Stimulated activated memory B cell treated with anti-CD40 and anti-IgM and Interleukin-4, amounts not matched to agents 10 μg/mL and 1 μg/mL and 100 μg/mL, for 72 hours (primary cell): Measurements from ENCODE around the gene NCKAP5.
A peak's percentile ranks its signal among the peaks of the same experiment; 100 is the strongest.

Experiments used
- ATAC-seq: fragments of 150-1000 bp; cut with Tn5 transposase; 2 replicates; pipeline ENCODE4 v1.10.0; 2021
- H3K27ac Mint-ChIP-seq: one replicate; pipeline ENCODE4 v1.8.0; 2022; ENCODE audit warnings: mild to moderate bottlenecking, mixed read lengths
- H3K27me3 Mint-ChIP-seq: one replicate; pipeline ENCODE4 v1.8.0; 2022; ENCODE audit warnings: mixed read lengths
- H3K36me3 Mint-ChIP-seq: one replicate; pipeline ENCODE4 v1.8.0; 2022; ENCODE audit warnings: mixed read lengths
- H3K4me1 Mint-ChIP-seq: one replicate; pipeline ENCODE4 v1.8.0; 2022; ENCODE audit warnings: mixed read lengths
- H3K4me3 Mint-ChIP-seq: one replicate; pipeline ENCODE4 v1.8.0; 2022; ENCODE audit warnings: mild to moderate bottlenecking, moderate library complexity, mixed read lengths
- H3K9me3 Mint-ChIP-seq: one replicate; pipeline ENCODE4 v1.8.0; 2022; ENCODE audit warnings: mixed read lengths

The NCKAP5 gene

DNA sequence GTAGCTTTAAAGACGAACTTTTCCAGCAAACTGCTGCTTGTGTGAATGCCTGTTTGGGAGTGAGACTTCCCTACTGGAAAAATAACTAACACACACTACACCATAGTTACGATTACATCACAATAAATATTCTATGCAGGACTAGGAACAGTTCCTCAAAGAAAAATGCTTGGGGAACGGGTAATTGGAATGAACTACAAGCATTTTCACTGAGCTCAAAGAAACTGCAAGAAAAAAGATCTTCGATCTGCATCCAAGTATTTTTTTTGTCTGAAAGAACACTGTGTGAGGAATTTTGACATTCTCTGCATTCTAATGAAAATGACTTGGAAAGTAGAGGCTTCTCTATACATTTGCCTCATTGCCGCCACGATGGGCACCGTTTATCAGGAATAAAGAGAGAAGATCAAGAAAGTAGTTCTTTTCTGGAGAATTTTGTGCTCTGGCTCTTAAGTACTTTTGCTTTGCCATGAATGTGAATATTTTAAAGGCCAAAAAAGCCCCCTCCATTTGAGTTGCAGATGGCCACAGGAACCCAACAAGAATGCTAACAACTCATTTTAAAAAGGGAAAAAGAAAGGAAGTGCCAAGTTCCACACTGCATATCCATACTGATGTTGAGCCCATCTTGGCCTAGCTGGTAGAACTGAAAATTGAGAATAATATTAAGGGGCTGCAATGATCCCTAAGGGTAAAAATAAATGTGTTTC, 911.8 kb downstream of the NCKAP5 start:
- no peaks in the 10 kb centered on the region for H3K4me1 Mint-ChIP-seq
- no peak for ATAC-seq

DNA sequence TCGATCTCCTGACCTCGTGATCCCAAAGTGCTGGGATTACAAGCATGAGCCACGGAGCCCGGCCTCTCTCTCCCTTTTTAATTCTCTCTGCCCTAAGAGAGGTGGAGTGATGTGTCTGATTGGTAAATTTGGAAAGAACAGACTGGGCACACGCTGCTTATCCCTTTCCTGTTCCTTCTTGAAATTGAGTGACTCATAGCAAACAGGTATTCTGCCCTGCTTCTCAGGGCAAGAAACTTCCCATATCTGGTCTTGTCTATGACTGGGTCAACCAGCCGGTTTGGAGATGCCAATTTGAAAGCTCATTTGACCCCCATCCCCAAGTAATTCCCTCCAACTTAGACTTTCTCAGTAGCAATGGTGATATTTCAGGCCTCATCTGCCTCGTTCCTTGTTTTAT, 913.3 kb downstream of the NCKAP5 start:
- ATAC-seq: no peak
- H3K27ac Mint-ChIP-seq: no peak overlapping the region
- no peaks in the 10 kb centered on the region for H3K36me3 Mint-ChIP-seq
- H3K4me1 Mint-ChIP-seq: no peaks in the 10 kb centered on the region
- H3K9me3 Mint-ChIP-seq: no peaks in the 10 kb centered on the region
- H3K4me3 Mint-ChIP-seq: no peak overlapping the region
- H3K27me3 Mint-ChIP-seq: peaks cover 3% of the 10 kb centered on the region

More for the DNA sequence above, 911.8 kb downstream of the NCKAP5 start:
- peaks cover 9% of the 10 kb centered on the region for H3K27me3 Mint-ChIP-seq
- no peaks in the 10 kb centered on the region for H3K36me3 Mint-ChIP-seq
- H3K9me3 Mint-ChIP-seq: no peaks in the 10 kb centered on the region
- no peak overlapping the region for H3K4me3 Mint-ChIP-seq
- no peak overlapping the region for H3K27ac Mint-ChIP-seq

DNA sequence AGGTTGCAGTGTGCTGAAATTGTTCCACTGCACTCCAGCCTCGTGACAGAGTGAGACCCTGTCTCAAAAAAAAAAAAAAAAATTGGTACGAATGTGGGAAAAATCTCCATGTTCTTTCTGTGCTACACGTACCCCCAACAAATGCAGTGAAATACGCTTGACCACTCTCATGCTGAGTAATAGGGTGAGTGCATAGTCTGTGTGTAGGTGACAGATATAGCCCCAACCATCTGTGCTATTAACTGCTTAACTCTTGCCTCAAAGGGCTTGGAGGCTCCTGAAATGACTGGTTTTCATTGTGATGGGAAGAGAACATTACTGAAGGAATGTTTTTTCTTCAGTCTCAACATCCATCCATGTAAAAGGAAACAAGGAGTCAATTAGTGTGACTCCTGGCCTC, 913.9 kb downstream of the NCKAP5 start:
- Mint-ChIP-seq H3K4me3 (no peak overlapping the region), H3K27ac (no peak overlapping the region), H3K27me3 (peaks cover 7% of the 10 kb centered on the region), H3K36me3 (no peaks in the 10 kb centered on the region), H3K4me1 (no peaks in the 10 kb centered on the region), H3K9me3 (no peaks in the 10 kb centered on the region)
- ATAC-seq: no peak

DNA sequence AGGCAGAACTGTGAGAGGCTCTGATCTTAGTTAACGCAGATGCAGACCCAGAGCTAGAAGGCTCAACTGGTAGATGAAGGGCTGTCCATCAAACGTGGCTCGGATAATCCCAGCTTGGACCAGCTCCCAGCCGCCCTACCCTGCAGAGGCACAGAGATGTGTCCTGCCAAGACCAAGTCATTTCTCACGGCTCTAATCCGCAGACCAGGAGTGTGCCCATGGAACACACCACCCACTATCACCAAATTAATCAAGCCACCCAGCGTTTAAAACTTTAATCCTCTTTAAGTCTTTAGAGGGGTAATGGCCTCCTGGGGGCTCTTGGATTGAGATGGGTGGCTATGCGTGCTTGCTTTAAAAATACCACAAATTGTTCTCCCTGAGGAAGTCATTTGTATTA, 915.8 kb downstream of the NCKAP5 start:
- no peaks in the 10 kb centered on the region for H3K9me3 Mint-ChIP-seq
- H3K27ac Mint-ChIP-seq: no peak overlapping the region
- H3K27me3 Mint-ChIP-seq: peaks cover 25% of the 10 kb centered on the region
- H3K4me3 Mint-ChIP-seq: no peak overlapping the region
- no peaks in the 10 kb centered on the region for H3K4me1 Mint-ChIP-seq
- H3K36me3 Mint-ChIP-seq: no peaks in the 10 kb centered on the region
- no peak for ATAC-seq

DNA sequence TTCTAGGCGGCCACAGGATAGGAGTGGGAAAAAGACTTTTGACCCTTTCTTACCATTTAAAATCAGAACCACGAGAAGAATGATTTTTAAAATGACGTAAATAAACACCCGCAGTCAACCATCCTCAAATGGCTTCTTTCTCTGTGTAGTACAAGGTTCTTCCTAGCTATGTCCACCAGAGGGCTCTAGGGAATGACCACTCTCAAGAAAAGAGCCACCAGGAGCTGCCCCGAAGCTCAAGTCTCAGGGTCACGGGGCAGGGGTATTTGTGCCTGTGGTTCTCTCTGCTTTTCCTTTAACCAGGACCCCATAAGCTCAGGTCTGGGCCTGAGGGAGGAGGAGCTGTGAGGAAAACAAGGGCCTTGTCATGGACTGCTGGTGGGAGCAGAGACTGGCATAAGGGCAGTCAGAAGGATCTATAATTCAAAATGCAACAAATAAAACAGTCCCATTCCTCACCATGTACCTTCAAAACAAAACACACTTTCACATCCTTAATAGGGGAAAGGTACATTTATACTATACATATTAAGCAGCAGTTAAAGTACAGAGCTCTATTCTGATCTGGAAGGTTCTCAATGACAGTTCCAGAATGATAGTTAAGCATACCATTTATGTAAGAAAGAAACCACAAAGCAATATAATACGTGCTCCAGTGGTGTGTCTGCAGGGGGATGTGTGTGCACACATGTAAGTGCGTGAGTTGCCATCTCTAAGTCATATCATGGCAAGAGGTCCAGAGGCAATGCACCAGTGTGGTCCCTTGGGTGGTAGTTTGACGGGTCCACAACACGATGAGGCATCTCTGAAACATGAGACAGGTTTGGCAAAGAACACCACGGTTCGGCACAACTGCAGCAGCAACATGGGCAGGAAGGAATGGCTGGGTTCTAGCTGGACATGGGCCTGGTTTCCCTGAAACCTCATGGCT, 916.9 kb downstream of the NCKAP5 start:
- H3K9me3 Mint-ChIP-seq: no peaks in the 10 kb centered on the region
- H3K27me3 Mint-ChIP-seq: peaks cover 31% of the 10 kb centered on the region
- H3K27ac Mint-ChIP-seq: no peak overlapping the region
- H3K4me3 Mint-ChIP-seq: no peak overlapping the region
- no peaks in the 10 kb centered on the region for H3K36me3 Mint-ChIP-seq
- no peak for ATAC-seq
- H3K4me1 Mint-ChIP-seq: peaks cover under 1% of the 10 kb centered on the region

DNA sequence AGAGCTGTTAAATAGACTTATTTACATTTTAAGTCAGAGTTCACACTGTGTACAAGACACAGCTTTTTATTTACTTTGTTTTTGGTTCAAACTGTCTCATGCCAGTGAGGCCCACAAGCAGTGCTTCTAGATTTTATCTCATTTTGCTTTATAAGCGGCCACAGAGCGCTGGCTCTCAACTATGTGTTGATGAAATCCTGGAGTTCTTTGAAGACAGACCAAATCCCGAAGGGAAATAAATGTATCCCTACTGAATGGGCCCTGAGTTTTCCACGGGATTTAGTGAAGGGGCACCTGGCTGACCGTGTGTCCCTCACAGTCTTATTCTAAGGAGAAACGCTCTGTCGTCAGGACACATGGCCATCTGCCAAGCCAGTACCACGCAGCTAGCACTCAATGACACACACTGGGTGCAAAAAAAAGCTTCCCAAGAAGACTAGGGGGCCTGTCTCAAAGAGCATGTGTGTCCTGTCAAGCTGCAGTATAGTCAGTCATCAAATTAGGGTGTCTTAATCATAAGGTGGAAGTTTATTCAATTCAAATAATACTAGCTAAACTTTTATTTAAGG, 921.6 kb downstream of the NCKAP5 start:
- Mint-ChIP-seq H3K4me1 (peaks cover 15% of the 10 kb centered on the region), H3K36me3 (no peaks in the 10 kb centered on the region), H3K27ac (no peak overlapping the region), H3K9me3 (no peaks in the 10 kb centered on the region), H3K27me3 (peaks cover 36% of the 10 kb centered on the region), H3K4me3 (no peak overlapping the region)
- ATAC-seq: no peak

DNA sequence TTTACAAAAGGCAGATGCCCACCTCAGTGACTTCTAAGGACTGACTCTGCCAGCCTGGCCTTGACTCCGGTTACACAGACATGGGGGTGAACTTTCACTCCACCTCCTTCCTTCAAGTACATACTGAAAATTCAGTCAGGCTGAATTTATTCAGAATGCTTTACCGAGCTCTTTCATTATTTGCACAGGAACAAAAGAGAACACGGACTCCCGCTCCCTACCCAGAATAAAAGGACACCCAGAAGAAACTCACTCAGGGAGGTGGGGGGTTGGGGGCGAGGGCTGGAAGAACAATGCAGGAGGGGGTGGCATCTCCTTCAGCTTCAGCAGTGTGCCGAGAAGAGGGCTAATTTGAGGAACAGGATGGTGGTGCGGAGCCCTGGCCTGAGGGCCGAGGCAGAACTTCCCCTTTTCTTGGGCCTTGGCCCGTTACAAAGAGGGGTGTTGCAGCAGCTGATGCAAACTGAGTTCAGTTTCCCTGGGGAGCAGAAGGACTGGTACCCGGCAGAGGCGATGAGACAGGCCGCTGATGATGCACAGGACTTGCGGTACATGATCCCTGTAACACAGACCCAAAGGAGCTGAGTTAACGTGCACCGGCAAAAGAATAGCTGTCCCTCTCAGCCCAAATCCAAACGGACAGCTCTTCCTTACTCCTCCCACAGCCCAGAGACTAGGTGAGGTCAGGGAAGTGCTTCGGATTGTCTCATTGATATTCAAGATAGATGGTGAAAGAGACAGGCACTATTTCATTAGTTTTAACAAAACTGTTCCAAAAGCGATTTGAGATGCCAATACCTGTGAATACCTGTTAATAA, 922.3 kb downstream of the NCKAP5 start:
- Mint-ChIP-seq H3K36me3 (no peaks in the 10 kb centered on the region), H3K4me3 (no peak overlapping the region), H3K27ac (peak overlapping the region; percentile 50), H3K4me1 (peaks cover 15% of the 10 kb centered on the region), H3K27me3 (peaks cover 36% of the 10 kb centered on the region), H3K9me3 (no peaks in the 10 kb centered on the region)
- peak; percentile 87 for ATAC-seq

DNA sequence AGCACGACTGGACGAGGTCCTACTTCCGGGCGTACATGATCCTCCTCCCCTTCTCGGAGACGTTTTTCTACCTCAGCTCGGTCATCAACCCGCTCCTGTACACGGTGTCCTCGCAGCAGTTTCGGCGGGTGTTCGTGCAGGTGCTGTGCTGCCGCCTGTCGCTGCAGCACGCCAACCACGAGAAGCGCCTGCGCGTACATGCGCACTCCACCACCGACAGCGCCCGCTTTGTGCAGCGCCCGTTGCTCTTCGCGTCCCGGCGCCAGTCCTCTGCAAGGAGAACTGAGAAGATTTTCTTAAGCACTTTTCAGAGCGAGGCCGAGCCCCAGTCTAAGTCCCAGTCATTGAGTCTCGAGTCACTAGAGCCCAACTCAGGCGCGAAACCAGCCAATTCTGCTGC, 923.1 kb downstream of the NCKAP5 start:
- peaks cover 36% of the 10 kb centered on the region for H3K27me3 Mint-ChIP-seq
- H3K4me3 Mint-ChIP-seq: no peak overlapping the region
- ATAC-seq: no peak
- H3K4me1 Mint-ChIP-seq: peaks cover 15% of the 10 kb centered on the region
- no peaks in the 10 kb centered on the region for H3K36me3 Mint-ChIP-seq
- H3K27ac Mint-ChIP-seq: peak overlapping the region; percentile 50
- no peaks in the 10 kb centered on the region for H3K9me3 Mint-ChIP-seq

DNA sequence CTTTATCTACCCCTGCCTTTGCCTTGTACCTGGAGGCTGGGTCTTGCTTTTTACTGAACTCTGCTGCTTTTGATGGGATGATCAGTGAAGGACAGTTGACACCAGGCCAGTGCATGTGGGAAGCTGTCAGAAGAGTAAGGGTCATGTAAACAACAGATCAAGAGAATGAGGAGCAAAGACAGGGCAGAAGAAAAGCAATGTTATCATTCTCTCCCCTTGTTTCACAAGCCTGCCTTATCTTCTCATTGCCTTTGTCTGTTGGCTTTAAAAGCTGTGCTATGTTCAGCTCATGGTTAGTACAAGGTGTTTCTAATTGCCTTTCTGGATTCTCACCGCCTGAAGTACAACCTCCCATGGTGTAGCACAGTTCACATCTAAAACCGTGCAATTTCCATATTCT, 925.8 kb downstream of the NCKAP5 start:
- ATAC-seq: no peak
- no peak overlapping the region for H3K27ac Mint-ChIP-seq
- no peak overlapping the region for H3K4me3 Mint-ChIP-seq
- H3K4me1 Mint-ChIP-seq: peaks cover 15% of the 10 kb centered on the region
- no peaks in the 10 kb centered on the region for H3K36me3 Mint-ChIP-seq
- peaks cover 10% of the 10 kb centered on the region for H3K27me3 Mint-ChIP-seq
- no peaks in the 10 kb centered on the region for H3K9me3 Mint-ChIP-seq

DNA sequence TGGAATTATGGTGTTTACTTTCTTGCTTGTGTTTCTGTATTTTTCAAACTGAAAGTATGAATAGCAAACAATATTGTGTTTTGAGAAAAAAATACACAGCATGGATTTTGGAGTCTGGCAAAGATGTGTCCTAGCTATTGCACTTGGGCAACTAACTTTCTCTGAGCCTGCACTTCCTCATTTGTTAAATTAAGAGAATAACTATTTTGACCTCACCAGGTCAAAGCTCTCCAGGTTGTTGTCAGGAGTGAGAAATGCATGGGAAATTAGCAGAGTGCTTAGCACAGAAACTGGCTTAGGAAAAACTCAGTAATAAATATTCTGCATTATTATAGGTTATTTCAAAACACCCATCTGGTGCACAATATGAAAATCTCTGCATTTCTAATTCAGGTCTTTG, 926.4 kb downstream of the NCKAP5 start:
- Mint-ChIP-seq H3K27me3 (peaks cover 6% of the 10 kb centered on the region), H3K27ac (no peak overlapping the region), H3K36me3 (no peaks in the 10 kb centered on the region), H3K4me1 (peaks cover 15% of the 10 kb centered on the region), H3K9me3 (no peaks in the 10 kb centered on the region), H3K4me3 (no peak overlapping the region)
- ATAC-seq: no peak

DNA sequence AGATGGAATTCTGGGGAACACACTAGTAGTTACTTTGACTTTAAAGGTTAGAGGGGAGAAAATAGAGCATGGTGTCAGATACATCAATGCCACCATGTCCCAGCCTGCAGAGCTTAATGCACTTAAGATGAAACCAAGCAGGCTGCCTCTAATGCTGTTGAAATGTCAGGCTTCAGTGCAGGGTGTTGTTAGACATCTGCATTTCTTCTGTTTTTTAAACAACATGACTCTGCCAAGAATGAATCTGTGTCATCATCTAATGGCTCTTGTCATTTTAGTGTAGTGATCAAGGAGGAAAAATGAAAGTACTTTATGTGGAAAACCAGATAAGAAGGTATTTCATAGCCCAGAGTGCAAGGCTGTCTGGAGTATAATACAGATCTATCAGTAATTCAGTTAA, 928.1 kb downstream of the NCKAP5 start:
- Mint-ChIP-seq H3K4me1 (peaks cover 2% of the 10 kb centered on the region), H3K27me3 (peaks cover 10% of the 10 kb centered on the region), H3K27ac (no peak overlapping the region), H3K4me3 (no peak overlapping the region), H3K9me3 (peaks cover 2% of the 10 kb centered on the region), H3K36me3 (no peaks in the 10 kb centered on the region)
- no peak for ATAC-seq

DNA sequence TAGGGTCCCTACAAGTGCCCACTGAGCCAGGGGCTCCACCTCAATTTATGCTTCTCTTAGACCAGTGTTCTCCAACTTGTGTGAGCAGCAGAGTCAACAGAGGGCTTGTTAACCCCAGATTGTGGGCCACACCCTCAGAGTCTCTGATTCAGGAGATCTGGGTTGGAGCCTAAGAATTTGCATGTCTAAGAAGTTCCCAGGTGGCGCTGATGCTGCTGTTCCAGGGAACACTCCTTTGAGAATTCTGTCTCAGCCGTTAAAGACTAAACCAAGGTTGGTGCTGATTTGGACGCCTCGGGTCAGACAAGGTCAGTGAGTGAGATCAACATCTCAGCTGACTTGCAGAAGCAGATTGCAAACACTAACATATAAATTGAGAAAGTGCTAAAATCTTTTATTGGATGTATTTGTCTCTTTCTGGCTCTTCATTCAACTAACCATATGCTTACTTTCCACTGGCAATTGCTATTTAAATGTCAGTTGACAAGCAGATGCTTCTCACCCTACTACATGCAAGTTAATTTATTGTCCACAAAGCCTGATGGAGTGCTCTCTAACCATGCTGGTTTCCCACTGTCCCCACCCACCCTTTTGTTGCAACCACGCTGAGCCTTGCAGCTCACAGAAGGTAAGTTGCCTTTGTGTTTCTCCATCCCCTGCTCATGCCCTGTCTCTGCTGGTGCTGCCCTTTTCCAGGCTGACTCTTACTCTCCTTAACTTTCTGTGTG, 929.8 kb downstream of the NCKAP5 start:
- no peak for ATAC-seq
- Mint-ChIP-seq H3K4me3 (no peak overlapping the region), H3K27ac (no peak overlapping the region), H3K36me3 (no peaks in the 10 kb centered on the region), H3K4me1 (no peaks in the 10 kb centered on the region), H3K27me3 (peaks cover 17% of the 10 kb centered on the region), H3K9me3 (peaks cover 8% of the 10 kb centered on the region)

DNA sequence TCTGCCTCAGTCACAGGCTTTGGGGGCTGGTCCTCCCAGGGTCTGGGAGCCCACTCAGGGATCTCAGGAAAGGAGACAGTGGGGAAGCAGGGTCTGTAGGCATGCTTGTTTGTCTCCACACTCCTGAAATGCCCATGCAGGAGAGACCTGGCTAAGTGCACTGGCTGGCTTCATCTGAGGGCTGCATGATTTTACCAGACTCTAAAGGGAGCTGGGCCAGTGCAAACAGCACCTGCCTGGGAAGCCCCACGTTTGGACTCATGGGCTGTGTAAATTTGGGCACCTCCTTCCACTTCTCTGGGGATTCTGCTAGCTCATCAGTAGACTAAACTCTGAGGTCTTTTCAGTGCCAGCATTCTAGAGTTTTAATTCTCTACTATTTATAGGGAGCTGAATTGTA, 931.9 kb downstream of the NCKAP5 start:
- H3K4me1 Mint-ChIP-seq: no peaks in the 10 kb centered on the region
- peak; percentile 13 for ATAC-seq
- H3K27me3 Mint-ChIP-seq: peaks cover 22% of the 10 kb centered on the region
- H3K36me3 Mint-ChIP-seq: no peaks in the 10 kb centered on the region
- no peak overlapping the region for H3K4me3 Mint-ChIP-seq
- peaks cover 9% of the 10 kb centered on the region for H3K9me3 Mint-ChIP-seq
- H3K27ac Mint-ChIP-seq: no peak overlapping the region

DNA sequence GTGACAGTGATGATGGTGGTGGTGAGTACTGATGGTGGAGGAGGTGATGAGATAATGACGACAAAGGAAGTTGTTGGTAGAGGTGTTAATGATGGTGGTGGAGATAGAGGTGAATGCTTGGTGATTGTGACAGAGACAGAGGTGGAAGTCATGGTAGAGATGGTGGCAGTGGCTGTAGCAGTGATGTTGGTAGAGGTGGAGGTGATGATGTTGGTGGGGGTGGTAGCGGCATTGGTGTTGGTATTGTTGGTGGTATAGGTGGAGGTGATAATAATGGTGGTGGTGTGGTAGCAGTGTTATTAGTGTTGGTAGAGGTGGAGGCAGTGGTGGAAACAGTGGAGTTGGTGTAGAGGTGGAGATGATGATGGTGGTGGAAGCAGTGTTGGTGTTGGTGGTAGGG, 934.6 kb downstream of the NCKAP5 start:
- no peak overlapping the region for H3K27ac Mint-ChIP-seq
- peaks cover 9% of the 10 kb centered on the region for H3K9me3 Mint-ChIP-seq
- no peak overlapping the region for H3K4me3 Mint-ChIP-seq
- no peaks in the 10 kb centered on the region for H3K36me3 Mint-ChIP-seq
- H3K27me3 Mint-ChIP-seq: peaks cover 22% of the 10 kb centered on the region
- ATAC-seq: no peak
- H3K4me1 Mint-ChIP-seq: no peaks in the 10 kb centered on the region
